Measurements from ENCODE around the gene ABL1.

GRCh38 chr9:130843049-130843908 lies 8.2 kb downstream of the ABL1 start:
- TF ChIP-seq CTCF (conservative IDR thresholded peaks at IDR 0.05; ENCODE audit: low read depth, low read length), result no peak
- no peak for TF ChIP-seq EZH2 (IDR thresholded peaks at IDR 0.05; ENCODE audit: borderline replicate concordance, low read depth, low read length, poor library complexity, severe bottlenecking)

Data from A673 (cell line).